ENCODE measurements around the gene CTNNBL1. TPM values are rescaled to one million over a fixed set of nuclear protein-coding genes. Genes with fewer than 3 reads are reported as not detected.
"Not testable (repeated sequence)": the region's sequence is repeated elsewhere in the genome, so short reads cannot be mapped to it uniquely, and the experiment has no call there.

The CTNNBL1 gene
- total RNA-seq, 4 donors from 2014 or later = 24.2 to 34.9 (median 31.6) TPM

DNA sequence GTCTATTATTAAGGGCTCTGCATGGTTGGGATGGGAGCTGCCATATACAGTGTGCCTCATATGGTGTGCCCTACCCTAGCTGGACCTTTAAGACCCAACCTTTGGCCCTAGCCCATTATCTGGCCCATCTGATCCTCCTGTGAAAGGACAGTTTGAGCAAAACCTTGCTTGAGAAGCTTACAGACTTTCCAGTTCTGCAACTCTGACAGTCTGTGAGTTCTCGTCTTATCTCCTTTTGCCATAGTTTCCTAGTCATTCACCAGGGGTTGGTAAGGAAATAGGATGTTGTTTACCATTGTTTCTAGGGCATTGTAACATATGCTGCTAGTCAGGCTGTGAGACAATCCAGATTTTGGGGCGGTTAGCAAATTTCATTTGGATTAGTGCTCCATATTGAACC lies 17.2 kb downstream of the CTNNBL1 start:
- DNase-seq (ENCODE audit: low spot score) (no peak), ATAC-seq (ENCODE audit: low FRiP score) (no peak)
- TF ChIP-seq, protein P1, sequence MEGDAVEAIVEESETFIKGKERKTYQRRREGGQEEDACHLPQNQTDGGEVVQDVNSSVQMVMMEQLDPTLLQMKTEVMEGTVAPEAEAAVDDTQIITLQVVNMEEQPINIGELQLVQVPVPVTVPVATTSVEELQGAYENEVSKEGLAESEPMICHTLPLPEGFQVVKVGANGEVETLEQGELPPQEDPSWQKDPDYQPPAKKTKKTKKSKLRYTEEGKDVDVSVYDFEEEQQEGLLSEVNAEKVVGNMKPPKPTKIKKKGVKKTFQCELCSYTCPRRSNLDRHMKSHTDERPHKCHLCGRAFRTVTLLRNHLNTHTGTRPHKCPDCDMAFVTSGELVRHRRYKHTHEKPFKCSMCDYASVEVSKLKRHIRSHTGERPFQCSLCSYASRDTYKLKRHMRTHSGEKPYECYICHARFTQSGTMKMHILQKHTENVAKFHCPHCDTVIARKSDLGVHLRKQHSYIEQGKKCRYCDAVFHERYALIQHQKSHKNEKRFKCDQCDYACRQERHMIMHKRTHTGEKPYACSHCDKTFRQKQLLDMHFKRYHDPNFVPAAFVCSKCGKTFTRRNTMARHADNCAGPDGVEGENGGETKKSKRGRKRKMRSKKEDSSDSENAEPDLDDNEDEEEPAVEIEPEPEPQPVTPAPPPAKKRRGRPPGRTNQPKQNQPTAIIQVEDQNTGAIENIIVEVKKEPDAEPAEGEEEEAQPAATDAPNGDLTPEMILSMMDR (IDR thresholded peaks at IDR 0.05) = no peak

DNA sequence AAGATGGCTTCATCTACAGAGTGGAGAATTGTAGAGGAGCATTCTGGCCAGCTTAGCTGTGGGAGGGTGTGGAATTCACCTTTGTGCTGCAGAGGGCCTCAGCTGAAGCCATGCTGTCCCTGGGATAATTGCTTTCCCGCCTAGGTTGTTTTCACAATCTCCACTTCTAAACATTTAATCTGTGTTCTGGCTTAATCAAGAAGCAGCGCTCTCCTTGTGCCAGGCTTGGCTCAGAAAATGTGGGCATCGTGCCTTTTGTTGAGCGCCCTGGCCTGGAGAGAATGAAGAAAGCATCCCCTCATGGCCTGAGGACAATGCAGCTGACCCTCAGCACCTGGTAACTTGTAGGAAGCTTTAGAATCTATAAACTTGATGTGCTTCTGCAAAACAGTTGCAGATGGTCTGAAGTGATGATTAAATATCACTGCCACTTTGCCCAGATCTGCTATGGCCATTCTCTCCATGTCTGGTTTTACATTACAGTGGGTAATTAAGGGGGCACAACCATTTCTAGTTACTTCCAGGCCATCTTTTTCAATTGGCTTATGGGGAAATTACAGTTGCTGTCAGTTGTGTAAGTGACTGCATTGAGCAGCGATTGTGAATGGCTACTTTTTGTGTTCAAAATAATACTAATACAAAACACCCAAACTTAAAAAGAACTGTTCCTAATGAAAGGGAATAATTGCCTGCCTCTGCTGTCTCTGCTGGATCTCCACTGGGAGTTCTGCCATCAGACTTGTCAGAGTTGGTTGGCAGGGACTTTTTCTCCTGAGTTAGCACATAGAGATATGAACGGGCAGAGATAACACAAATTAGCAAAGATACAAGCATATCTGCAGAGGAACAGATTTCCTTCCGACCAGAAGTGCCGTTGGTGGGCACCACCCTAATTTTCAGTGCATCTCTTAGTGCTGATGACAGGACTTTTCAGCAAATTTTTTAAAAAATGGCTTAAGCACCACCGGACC lies 18.4 kb downstream of the CTNNBL1 start:
- ATAC-seq (ENCODE audit: low FRiP score) (no peak), DNase-seq (ENCODE audit: low spot score) (no peak)
- TF ChIP-seq, protein P1 (IDR thresholded peaks at IDR 0.05) = no peak

DNA sequence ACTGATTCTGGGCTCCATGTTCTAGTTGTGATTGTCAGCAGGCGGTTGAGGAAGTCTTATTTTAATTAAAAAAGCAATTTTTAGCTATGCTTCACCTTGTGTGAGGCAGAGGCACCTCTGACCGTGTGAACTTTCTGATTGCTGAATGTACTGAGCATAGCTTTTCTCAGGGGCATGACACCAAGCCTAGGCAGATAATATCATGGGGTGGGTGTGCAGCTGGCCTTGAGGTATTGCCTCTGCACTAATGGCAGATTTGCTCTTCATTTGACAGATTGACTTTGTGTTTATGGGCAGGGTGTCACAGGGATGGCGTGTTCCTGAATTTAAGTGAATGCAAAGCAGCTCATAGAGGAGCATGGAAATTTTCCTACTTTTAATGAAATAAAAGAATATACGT lies 19.6 kb downstream of the CTNNBL1 start:
- TF ChIP-seq, protein P1 (IDR thresholded peaks at IDR 0.05) = no peak
- no peak for DNase-seq (ENCODE audit: low spot score)
- no peak for ATAC-seq (ENCODE audit: low FRiP score)

DNA sequence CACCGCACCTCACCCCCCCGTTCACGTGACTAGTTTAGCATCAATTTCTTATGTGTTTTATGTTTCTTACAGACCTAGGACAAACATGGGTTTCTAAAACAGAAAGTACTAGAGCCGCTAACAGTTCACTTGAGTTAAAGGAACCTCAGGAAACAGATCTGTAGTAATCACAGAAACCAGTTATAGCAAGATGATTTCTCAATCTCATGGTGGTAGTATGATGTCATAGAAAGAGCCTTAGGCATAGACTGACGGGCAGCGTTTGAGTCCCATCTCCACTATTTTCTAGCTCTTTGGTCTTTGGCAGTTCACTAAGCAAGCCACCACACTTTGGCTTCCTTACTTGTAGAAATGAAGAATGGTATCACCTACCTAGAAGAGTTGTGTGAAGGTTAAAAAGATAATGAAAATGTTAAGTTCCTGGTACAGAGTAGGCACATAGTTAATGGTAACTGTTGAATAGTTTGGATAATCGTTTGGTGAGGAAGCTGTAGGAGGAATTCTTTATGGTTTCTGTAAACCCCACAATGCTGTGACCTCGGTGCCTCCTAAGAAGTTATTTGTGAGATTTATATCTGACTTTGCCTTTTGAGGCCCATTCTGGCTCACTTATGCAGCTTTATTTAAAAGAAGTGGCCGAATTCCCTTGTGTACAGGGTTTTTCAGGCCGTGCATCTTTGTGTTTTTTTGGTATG lies 21.3 kb downstream of the CTNNBL1 start:
- ATAC-seq (ENCODE audit: low FRiP score) = no peak
- DNase-seq (ENCODE audit: low spot score) = no peak
- TF ChIP-seq, protein P1 (IDR thresholded peaks at IDR 0.05) = no peak

DNA sequence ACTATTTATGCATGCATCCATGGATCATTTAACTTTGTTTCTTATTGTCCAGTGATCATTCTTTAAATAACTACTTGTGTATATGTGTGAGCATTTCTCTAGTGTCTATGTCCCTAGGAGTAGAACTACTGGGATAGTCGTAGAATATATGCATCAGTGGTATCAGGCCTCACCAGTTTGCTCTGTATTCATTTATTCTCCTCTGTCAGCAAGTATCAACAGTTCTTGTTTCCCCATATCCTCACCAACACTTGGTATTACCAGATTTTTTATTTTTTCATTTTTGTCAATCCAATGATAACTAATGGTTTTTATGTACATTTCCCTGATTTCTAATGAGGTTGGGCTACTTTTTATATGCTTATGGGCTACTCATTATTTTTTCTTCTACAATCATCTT lies 27.9 kb downstream of the CTNNBL1 start:
- DNase-seq (ENCODE audit: low spot score) = no peak
- ATAC-seq (ENCODE audit: low FRiP score) = no peak
- TF ChIP-seq, protein P1 (IDR thresholded peaks at IDR 0.05) = no peak

DNA sequence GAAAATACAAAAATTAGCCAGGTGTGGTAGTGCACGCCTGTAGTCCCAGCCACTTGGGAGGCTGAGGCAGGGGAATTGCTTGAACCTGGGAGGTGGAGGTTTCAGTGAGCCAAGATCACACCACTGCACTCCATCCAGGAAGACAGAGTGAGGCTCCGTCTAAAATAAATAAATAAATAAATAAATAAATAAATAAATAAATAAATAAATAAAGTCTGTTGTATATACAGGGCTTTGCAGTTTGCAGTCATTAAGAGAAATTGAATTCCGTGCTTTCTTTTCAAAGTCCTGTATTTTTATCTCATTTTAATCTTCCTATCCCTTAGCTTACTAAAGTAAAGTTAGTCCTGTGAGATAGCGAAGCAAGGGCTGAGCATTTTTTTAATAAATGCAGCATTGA lies 28.5 kb downstream of the CTNNBL1 start:
- ATAC-seq (ENCODE audit: low FRiP score) = not testable (repeated sequence)

DNA sequence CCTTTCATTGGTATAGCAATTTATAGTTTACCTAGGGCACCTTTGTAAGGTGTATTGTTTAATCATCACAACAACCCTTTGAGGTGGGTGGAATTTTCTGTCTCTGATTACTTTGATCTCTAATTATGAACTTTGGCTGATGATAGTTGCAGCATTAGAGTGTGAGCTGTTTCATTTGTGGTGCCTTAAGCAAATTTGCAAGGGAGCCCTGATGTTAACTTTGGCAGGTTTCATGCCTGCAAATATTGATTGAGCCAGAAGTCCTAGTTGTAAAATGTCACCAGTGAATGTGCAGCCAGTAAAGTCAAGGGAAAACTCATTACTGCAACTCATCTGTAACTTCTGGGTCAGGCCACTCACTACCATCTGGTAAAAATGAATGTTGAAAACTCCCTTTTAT lies 29.8 kb downstream of the CTNNBL1 start:
- TF ChIP-seq, protein P1 (IDR thresholded peaks at IDR 0.05) = no peak

More for the DNA sequence above, 28.5 kb downstream of the CTNNBL1 start:
- DNase-seq (ENCODE audit: low spot score) = not testable (repeated sequence)

More for the DNA sequence above, 29.8 kb downstream of the CTNNBL1 start:
- no peak for DNase-seq (ENCODE audit: low spot score)
- no peak for ATAC-seq (ENCODE audit: low FRiP score)
